Neutrophil (primary cell): ENCODE data around the gene C10orf88.

Experiments used
- H3K27ac ChIP-seq: fragments of 200-600 bp; sonication (generic); 2 replicates; pipeline ENCODE4 v1.5.1; 2016; ENCODE audit warnings: mild to moderate bottlenecking, moderate library complexity
- H3K27me3 ChIP-seq: fragments of 200-600 bp; sonication (generic); 2 replicates; pipeline ENCODE4 v1.6.0; 2016; ENCODE audit warnings: mild to moderate bottlenecking
- H3K36me3 ChIP-seq: fragments of 200-600 bp; sonication (generic); 2 replicates; pipeline ENCODE4 v1.5.1; 2017
- H3K4me1 ChIP-seq, 2 experiments: fragments of 200-600 bp in 1 of 2; sonication (generic) in 1 of 2; 1 replicate in 1 of 2; 2 replicates in 1 of 2; pipeline versions ENCODE4 v1.5.1 to v1.6.1; 2013 to 2016; ENCODE audit warnings: low read depth in 1 of 2, low read length in 1 of 2, mild to moderate bottlenecking in 1 of 2, moderate library complexity in 1 of 2; ENCODE audit not compliant: control insufficient read depth in 1 of 2, insufficient read depth in 1 of 2
- H3K4me3 ChIP-seq, 2 experiments: fragments of 200-600 bp in 1 of 2; sonication (generic) in 1 of 2; 1 replicate in 1 of 2; 2 replicates in 1 of 2; pipeline ENCODE4 v1.5.1; 2013 to 2016; ENCODE audit warnings: low read depth in 1 of 2, low read length in 1 of 2, mild to moderate bottlenecking in 1 of 2, moderate library complexity in 1 of 2
- H3K9me3 ChIP-seq: fragments of 200-600 bp; sonication (generic); 2 replicates; pipeline ENCODE4 v1.5.1; 2016
- TF ChIP-seq, protein P1 (sequence below): fragments of 200-600 bp; sonication (generic); IDR thresholded peaks from 2 replicates; pipeline ENCODE4 v1.5.1; 2016; ENCODE audit warnings: antibody characterized with exemption

The C10orf88 gene

GRCh38 chr10:122998360-122998917, 44.4 kb upstream of the C10orf88 start:
- H3K36me3 ChIP-seq, result peaks cover 49% of the 10 kb centered on the region
- no peak overlapping the region for H3K27ac ChIP-seq
- no peaks in the 10 kb centered on the region for H3K9me3 ChIP-seq
- H3K4me1 ChIP-seq, result no peaks in the 10 kb centered on the region
- TF ChIP-seq, protein P1, sequence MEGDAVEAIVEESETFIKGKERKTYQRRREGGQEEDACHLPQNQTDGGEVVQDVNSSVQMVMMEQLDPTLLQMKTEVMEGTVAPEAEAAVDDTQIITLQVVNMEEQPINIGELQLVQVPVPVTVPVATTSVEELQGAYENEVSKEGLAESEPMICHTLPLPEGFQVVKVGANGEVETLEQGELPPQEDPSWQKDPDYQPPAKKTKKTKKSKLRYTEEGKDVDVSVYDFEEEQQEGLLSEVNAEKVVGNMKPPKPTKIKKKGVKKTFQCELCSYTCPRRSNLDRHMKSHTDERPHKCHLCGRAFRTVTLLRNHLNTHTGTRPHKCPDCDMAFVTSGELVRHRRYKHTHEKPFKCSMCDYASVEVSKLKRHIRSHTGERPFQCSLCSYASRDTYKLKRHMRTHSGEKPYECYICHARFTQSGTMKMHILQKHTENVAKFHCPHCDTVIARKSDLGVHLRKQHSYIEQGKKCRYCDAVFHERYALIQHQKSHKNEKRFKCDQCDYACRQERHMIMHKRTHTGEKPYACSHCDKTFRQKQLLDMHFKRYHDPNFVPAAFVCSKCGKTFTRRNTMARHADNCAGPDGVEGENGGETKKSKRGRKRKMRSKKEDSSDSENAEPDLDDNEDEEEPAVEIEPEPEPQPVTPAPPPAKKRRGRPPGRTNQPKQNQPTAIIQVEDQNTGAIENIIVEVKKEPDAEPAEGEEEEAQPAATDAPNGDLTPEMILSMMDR, result no peak
- H3K4me3 ChIP-seq, result no peak overlapping the region
- H3K27me3 ChIP-seq, result no peaks in the 10 kb centered on the region

GRCh38 chr10:122997864-122998263, 43.8 kb upstream of the C10orf88 start:
- Histone ChIP-seq H3K27me3 (no peaks in the 10 kb centered on the region), H3K9me3 (no peaks in the 10 kb centered on the region), H3K4me3 (no peak overlapping the region), H3K27ac (no peak overlapping the region), H3K36me3 (peaks cover 54% of the 10 kb centered on the region), H3K4me1 (no peaks in the 10 kb centered on the region)
- TF ChIP-seq, protein P1, result no peak

GRCh38 chr10:122995936-122996335, 41.9 kb upstream of the C10orf88 start:
- Histone ChIP-seq H3K27me3 (no peaks in the 10 kb centered on the region), H3K9me3 (no peaks in the 10 kb centered on the region), H3K36me3 (peaks cover 59% of the 10 kb centered on the region), H3K4me1 (no peaks in the 10 kb centered on the region), H3K27ac (no peak overlapping the region), H3K4me3 (no peak overlapping the region)
- TF ChIP-seq, protein P1, result no peak

- no peaks in the 10 kb centered on the region for H3K27me3 ChIP-seq
- H3K36me3 ChIP-seq, result peaks cover 59% of the 10 kb centered on the region
- no peaks in the 10 kb centered on the region for H3K9me3 ChIP-seq
- H3K27ac ChIP-seq, result no peak overlapping the region
- H3K4me3 ChIP-seq, result no peak overlapping the region
- TF ChIP-seq, protein P1, result no peak
- no peaks in the 10 kb centered on the region for H3K4me1 ChIP-seq
Observed at GRCh38 chr10:122993797-122994336, 39.8 kb upstream of the C10orf88 start.

DNA sequence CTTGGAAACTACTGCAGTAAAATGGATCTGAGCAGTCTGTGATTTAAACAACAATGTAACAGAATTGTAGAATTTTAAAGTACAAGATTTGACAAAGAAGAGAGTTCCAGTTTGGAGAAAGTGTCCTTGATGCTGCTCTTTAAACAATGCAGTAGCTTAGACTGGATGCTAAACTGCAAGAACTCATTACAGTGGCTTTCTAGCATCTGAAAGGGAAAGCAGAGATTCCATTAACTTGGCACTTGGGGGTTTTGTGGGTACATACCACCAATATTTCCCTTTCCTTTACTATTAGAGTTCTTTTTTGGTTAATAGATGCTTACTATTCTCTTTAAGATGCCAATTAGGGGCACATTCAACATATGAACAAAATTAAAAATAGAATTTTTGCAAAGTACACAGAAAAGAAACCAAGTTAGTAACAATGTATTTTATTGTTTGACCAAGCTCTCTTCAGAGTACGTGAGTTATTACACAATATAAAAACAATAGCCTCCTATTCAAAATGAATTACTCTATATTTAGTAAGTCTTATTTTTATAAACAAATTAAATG, 38.1 kb upstream of the C10orf88 start:
- TF ChIP-seq, protein P1, result no peak
- Histone ChIP-seq H3K4me3 (no peak overlapping the region), H3K27ac (no peak overlapping the region), H3K9me3 (no peaks in the 10 kb centered on the region), H3K36me3 (peaks cover 46% of the 10 kb centered on the region), H3K27me3 (no peaks in the 10 kb centered on the region), H3K4me1 (no peaks in the 10 kb centered on the region)
